ENCODE measurements around the gene HSPA13. TPM values are rescaled to one million over a fixed set of nuclear protein-coding genes. Genes with fewer than 3 reads are reported as not detected.

The HSPA13 gene
- total and polyA plus RNA-seq, 10 of the 15 experiments (the other 5 are each of a cell fraction or from before 2014, with no cell fraction given) = 10.0 to 26.9 (median 18.6) TPM

DNA sequence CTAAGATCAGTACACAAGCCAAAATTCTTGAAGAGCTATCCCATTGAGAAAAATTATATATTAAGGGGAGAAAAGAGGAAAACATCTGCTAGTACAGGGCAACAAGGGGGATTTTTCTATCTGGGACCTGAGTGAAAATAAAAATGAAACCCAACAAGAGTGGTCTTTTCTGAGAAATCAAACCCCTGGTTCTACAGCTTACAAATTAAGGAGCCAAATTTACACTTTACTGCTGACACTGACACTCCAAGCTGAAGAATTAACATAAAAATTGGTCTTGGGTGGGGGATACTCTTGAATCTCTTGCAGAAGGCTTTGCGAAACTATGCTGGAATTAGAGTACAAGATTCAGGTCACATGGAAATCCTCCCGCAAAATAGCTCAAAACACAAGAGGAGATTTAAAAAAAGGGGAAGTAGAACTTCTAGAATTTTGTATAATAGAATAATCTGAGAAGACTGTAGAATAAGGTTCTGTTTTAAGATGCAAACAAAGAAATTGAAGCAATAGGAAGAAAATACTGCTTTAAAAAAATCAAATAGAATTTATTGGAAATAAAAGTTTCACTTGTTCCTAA lies 32.1 kb upstream of the HSPA13 start:
- H3K4me1 ChIP-seq (ENCODE audit: control insufficient read depth, insufficient read depth, low read length) = no peaks in the 10 kb centered on the region
- no peaks in the 10 kb centered on the region for H3K27me3 ChIP-seq (replicated peaks in 1 of 2; ENCODE audit: control insufficient read depth in 2 of 2, insufficient read depth in 2 of 2, low read length in 1 of 2)
- H3K4me2 ChIP-seq (ENCODE audit: control insufficient read depth, insufficient read depth) = 0 out of 2 replicates have a peak overlapping the region, but pooled peaks have one; percentile 43
- ATAC-seq (peak; percentile 37), DNase-seq (ENCODE audit: low read depth, low spot score) (peak; percentile 15), FAIRE-seq (peak; percentile 59)
- ChIA-PET POLR2A (interaction anchor here (0.9 kb wide), 1 partner anchor 32 kb away, joined by 4 read pairs; the partner anchor contains the start of gene HSPA13), RAD21 (ENCODE audit: unreplicated experiment) (interaction anchor here (1.3 kb wide), 1 partner anchor 449 kb away, joined by 6 read pairs; no protein-coding TSS in a partner anchor), SMC1A (ENCODE audit: uncharacterized antibody, unreplicated experiment) (interaction anchor here (0.6 to 1.3 kb wide), 5 partner anchors 39 to 1178 kb away, joined by 3 to 7 read pairs (median 4); no protein-coding TSS in a partner anchor), CTCF (interaction anchor here (0.7 kb wide), 1 partner anchor 449 kb away, joined by 4 read pairs; no protein-coding TSS in a partner anchor)
- H3K4me3 ChIP-seq = no peak overlapping the region
- no peaks in the 10 kb centered on the region for H3K79me2 ChIP-seq (ENCODE audit: control insufficient read depth, insufficient read depth, low read length)
- in situ Hi-C loops (cut with MboI) = loop anchor here (25.0 kb wide), 1 partner anchor 1172 kb away; no protein-coding TSS in a partner anchor
- H2AFZ ChIP-seq (ENCODE audit: control insufficient read depth, low read depth, low read length) = peak overlapping the region; percentile 48
- peaks cover 8% of the 10 kb centered on the region; the same call in 2 of the 3 replicates for H3K9me3 ChIP-seq (replicated peaks; ENCODE audit: control insufficient read depth, insufficient read depth, low read length)
- intact Hi-C loops (cut with micrococcal nuclease; ENCODE audit: unreplicated experiment) = no loop called here
- TF ChIP-seq POU2F2 (IDR thresholded peaks at IDR 0.05; ENCODE audit: borderline replicate concordance, low read depth, low read length) = no peak
- peak; percentile 30; the same call in 1 of the 2 replicates for TF ChIP-seq JUNB (IDR thresholded peaks at IDR 0.05)
- TF ChIP-seq, protein P1, sequence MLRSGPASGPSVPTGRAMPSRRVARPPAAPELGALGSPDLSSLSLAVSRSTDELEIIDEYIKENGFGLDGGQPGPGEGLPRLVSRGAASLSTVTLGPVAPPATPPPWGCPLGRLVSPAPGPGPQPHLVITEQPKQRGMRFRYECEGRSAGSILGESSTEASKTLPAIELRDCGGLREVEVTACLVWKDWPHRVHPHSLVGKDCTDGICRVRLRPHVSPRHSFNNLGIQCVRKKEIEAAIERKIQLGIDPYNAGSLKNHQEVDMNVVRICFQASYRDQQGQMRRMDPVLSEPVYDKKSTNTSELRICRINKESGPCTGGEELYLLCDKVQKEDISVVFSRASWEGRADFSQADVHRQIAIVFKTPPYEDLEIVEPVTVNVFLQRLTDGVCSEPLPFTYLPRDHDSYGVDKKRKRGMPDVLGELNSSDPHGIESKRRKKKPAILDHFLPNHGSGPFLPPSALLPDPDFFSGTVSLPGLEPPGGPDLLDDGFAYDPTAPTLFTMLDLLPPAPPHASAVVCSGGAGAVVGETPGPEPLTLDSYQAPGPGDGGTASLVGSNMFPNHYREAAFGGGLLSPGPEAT (IDR thresholded peaks at IDR 0.05; ENCODE audit: low read depth) = peak; percentile 55; the same call in 1 of the 2 replicates
- TF ChIP-seq CHD1 (IDR thresholded peaks at IDR 0.05; ENCODE audit: low read depth, low read length) = no peak
- TF ChIP-seq ZNF207 (IDR thresholded peaks at IDR 0.05; ENCODE audit: borderline replicate concordance) = no peak
- peak; percentile 6; the same call in 1 of the 2 replicates for TF ChIP-seq RUNX3 (IDR thresholded peaks at IDR 0.05; ENCODE audit: low read length)
- no peak for TF ChIP-seq TBL1XR1 (IDR thresholded peaks at IDR 0.05; ENCODE audit: low read depth, low read length)
- no peak for TF ChIP-seq SMAD1 (IDR thresholded peaks at IDR 0.05; ENCODE audit: low read depth, partially characterized antibody)
- TF ChIP-seq, protein P2, sequence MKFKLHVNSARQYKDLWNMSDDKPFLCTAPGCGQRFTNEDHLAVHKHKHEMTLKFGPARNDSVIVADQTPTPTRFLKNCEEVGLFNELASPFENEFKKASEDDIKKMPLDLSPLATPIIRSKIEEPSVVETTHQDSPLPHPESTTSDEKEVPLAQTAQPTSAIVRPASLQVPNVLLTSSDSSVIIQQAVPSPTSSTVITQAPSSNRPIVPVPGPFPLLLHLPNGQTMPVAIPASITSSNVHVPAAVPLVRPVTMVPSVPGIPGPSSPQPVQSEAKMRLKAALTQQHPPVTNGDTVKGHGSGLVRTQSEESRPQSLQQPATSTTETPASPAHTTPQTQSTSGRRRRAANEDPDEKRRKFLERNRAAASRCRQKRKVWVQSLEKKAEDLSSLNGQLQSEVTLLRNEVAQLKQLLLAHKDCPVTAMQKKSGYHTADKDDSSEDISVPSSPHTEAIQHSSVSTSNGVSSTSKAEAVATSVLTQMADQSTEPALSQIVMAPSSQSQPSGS (IDR thresholded peaks at IDR 0.05; ENCODE audit: low read length) = peak; percentile 33; the same call in 1 of the 2 replicates
- 0 out of 2 replicates have a peak, but pooled peaks have one; percentile 22 for TF ChIP-seq RAD51 (IDR thresholded peaks at IDR 0.05)
- TF ChIP-seq KDM1A (IDR thresholded peaks at IDR 0.05; ENCODE audit: borderline replicate concordance) = no peak
- TF ChIP-seq NFIC (IDR thresholded peaks at IDR 0.05; ENCODE audit: low read depth, low read length) = 0 out of 2 replicates have a peak, but pooled peaks have one; percentile 48
- TF ChIP-seq ZNF217 (IDR thresholded peaks at IDR 0.05) = 0 out of 2 replicates have a peak, but pooled peaks have one; percentile 31
- TF ChIP-seq SPI1 (IDR thresholded peaks at IDR 0.05; ENCODE audit: borderline replicate concordance, insufficient read depth, low read depth, low read length) = peak; percentile 61
- TF ChIP-seq MTA2 (IDR thresholded peaks at IDR 0.05; ENCODE audit: low read depth) = peak; percentile 54; the same call in 1 of the 2 replicates
- TF ChIP-seq BRCA1 (IDR thresholded peaks at IDR 0.05; ENCODE audit: low read depth, low read length) = no peak
- no peak for TF ChIP-seq RCOR1 (conservative IDR thresholded peaks at IDR 0.05; ENCODE audit: low read depth, low read length)
- TF ChIP-seq IKZF2 (IDR thresholded peaks at IDR 0.05) = peak; percentile 34 to 43; a peak in 2 of 4 replicates
- WGBS (ENCODE audit: insufficient coverage, insufficient replicate concordance, low lambda C conversion rate, missing lambda C conversion rate) = 0% methylated on average over 2 of the region's 2 CpGs
- no peak overlapping the region for H3K9ac ChIP-seq (ENCODE audit: control insufficient read depth, insufficient read depth, low read length)
- H3K27ac ChIP-seq (ENCODE audit: control insufficient read depth, insufficient read depth) = no peak overlapping the region
- no peaks in the 10 kb centered on the region for H3K36me3 ChIP-seq (ENCODE audit: control insufficient read depth in 2 of 2, insufficient read depth in 2 of 2, low read length in 1 of 2)
- no peaks in the 10 kb centered on the region for H4K20me1 ChIP-seq (ENCODE audit: control insufficient read depth, insufficient read depth)
- no TSS peak for BruUV-seq (replicated peaks)

Data from GM12878 (cell line).